ENCODE measurements around the gene FKBP5.

The FKBP5 gene

DNA sequence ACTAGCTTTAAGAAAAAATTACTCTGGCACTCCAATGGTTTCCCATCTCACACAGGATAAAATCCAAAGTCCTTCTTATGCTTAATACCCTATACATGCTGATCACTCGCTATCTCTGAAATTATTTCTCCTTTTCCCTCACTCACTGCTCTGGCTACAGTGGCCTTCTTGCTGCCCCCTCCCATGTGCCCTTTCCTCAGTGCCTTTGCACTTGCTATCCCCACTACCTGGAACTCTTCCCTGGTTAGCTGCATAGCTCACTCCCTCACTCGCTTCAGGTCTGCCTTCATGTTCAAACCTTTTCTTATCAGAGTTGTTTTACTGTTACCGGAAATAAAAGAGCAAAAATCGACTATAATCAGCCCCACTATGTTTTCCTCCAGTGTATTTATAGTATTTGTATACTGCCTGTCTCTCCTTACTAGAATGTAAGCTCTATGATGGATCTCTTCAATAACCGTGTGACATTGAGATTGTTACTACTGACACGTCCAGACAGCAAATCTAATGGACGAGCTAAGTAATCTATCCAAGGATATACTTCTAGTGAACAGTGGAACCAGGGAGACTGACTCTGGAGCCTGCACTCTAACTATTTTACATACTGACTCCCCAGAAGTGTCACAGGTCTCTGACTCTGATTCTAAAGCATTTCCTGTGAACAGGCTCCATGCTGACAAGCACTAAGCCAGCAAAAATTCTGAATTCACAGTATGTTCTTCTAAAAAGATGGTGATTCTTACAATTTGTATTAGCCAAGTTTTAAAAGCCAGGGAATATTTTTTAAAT lies 25.1 kb downstream of the FKBP5 start:
- peak overlapping the region; percentile 16 for H3K4me3 ChIP-seq (replicated peaks; ENCODE audit: low read depth, low read length)
- peak; percentile 68 for DNase-seq (ENCODE audit: low read depth)
- TF ChIP-seq, protein P1, sequence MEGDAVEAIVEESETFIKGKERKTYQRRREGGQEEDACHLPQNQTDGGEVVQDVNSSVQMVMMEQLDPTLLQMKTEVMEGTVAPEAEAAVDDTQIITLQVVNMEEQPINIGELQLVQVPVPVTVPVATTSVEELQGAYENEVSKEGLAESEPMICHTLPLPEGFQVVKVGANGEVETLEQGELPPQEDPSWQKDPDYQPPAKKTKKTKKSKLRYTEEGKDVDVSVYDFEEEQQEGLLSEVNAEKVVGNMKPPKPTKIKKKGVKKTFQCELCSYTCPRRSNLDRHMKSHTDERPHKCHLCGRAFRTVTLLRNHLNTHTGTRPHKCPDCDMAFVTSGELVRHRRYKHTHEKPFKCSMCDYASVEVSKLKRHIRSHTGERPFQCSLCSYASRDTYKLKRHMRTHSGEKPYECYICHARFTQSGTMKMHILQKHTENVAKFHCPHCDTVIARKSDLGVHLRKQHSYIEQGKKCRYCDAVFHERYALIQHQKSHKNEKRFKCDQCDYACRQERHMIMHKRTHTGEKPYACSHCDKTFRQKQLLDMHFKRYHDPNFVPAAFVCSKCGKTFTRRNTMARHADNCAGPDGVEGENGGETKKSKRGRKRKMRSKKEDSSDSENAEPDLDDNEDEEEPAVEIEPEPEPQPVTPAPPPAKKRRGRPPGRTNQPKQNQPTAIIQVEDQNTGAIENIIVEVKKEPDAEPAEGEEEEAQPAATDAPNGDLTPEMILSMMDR (IDR thresholded peaks at IDR 0.05; ENCODE audit: low read length, missing control alignments) = no peak

DNA sequence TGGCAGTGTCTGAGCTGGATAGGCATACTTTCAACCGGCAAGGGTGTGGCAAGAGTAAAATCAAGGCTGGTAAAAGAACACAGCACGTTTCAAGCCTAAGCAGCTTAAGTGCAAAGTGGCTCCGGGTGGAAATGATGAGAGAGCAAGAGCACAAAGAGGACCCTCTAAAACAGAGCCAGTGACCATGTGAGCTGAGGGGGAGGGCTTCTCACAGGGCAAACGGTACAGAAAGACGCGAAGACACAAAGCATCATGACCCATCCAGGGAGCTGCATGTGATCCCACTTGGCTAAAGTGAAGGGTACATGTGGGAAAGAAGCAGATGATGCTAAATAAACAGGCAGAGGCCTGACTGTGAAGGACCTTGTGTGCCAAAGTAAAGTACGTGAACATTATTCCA lies 25.7 kb downstream of the FKBP5 start:
- TF ChIP-seq, protein P1 (IDR thresholded peaks at IDR 0.05; ENCODE audit: low read length, missing control alignments) = no peak
- H3K4me3 ChIP-seq (replicated peaks; ENCODE audit: low read depth, low read length) = no peak overlapping the region
- no peak for DNase-seq (ENCODE audit: low read depth)

DNA sequence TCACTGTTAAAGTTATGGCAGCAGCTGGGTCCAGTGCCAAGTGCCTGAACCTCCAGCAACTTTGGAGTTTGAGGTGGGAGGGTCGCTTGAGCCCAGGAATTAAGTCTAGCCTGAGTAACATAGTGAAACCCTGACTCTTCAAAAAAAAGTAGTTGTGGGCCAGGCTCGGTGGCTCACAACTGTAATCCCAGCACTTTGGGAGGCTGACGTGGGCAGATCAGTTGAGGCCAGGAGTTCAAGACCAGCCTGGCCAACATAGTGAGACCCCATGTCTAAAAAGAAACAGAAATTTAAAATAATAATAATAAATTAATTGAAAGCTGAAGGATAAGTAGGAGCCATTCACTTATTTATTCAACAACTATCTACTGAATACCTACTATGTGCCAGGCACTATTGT lies 33.8 kb downstream of the FKBP5 start:
- TF ChIP-seq, protein P1 (IDR thresholded peaks at IDR 0.05; ENCODE audit: low read length, missing control alignments) = no peak
- no peak for DNase-seq (ENCODE audit: low read depth)
- H3K4me3 ChIP-seq (replicated peaks; ENCODE audit: low read depth, low read length) = no peak overlapping the region

DNA sequence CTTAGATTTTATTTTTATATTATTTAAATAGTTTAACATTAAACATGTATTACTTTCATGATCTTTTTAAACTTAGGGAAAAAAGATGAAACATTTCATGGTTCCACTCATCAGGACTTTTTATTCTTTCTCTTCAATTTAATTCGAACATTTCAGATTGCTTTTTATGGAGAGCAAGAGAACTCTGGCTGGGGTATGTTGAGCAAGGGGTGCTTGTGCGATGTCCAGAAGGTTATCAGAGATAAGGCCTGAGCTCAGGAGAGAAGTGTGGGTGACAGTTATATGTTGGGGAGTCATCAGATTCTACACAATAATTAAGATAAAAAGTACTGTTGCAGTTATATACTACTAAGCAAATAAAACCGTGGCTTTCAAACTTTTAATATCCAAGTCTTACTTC lies 37.5 kb downstream of the FKBP5 start:
- DNase-seq (ENCODE audit: low read depth) = no peak
- TF ChIP-seq, protein P1 (IDR thresholded peaks at IDR 0.05; ENCODE audit: low read length, missing control alignments) = no peak
- no peak overlapping the region for H3K4me3 ChIP-seq (replicated peaks; ENCODE audit: low read depth, low read length)

DNA sequence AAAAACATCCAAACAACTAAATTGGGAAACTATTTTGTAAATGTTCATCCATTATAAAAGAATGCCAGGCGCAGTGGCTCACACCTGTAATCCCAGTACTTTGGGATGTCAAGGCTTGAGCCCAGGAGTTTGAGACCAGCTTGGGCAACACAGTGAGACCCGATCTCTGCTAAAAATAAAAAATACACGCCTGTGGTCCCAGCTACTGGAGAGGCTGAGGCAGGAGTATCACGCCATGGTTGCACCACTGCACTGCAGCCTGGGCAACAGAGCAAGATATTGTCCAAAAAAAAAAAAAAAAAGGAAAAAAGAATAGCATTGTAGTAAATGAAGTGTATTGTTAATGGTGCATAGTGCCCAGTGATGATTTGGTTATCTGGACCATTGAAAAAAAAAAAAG lies 38.7 kb downstream of the FKBP5 start:
- TF ChIP-seq, protein P1 (IDR thresholded peaks at IDR 0.05; ENCODE audit: low read length, missing control alignments) = no peak
- no peak for DNase-seq (ENCODE audit: low read depth)
- H3K4me3 ChIP-seq (replicated peaks; ENCODE audit: low read depth, low read length) = no peak overlapping the region

DNA sequence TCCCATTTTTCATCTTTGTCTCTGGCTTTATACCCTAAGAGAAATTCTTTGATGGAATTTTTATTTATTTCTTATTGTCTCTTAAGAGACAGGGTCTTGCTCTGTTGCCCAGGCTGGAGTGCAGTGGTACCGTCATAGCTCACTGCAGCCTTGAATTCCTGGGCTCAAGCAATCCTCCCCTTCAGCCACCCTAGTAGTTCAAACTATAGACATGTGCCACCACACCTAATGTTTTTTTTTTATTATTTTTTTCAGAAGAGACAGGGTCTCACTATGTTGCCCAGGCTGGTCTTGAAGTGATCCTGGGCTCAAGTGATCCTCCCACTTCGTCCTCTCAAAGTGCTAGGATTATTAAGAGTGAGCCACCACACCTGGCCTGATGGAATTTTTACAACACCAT lies 40.5 kb downstream of the FKBP5 start:
- TF ChIP-seq, protein P1 (IDR thresholded peaks at IDR 0.05; ENCODE audit: low read length, missing control alignments) = no peak
- no peak overlapping the region for H3K4me3 ChIP-seq (replicated peaks; ENCODE audit: low read depth, low read length)
- DNase-seq (ENCODE audit: low read depth) = no peak

DNA sequence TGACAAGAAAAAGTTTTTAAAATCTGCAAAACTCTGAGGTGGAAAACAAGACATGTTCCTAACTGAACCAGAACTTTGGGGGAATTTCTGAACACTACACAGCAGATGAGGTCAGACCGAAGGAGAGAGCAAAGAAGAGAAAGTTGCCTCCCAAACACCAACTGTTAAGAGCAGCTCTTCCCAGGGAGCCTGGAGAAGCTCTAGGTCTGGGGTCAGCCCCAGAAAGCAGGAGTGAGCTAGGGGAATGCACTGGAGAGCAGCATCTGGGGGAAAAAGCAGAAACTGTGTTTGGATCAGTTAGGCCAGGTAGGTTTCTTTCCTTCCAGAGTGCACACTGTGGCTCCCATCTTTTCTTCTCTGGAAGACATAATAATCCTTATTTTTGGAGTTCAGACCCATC lies 41.3 kb downstream of the FKBP5 start:
- TF ChIP-seq, protein P1 (IDR thresholded peaks at IDR 0.05; ENCODE audit: low read length, missing control alignments) = no peak
- no peak for DNase-seq (ENCODE audit: low read depth)
- no peak overlapping the region for H3K4me3 ChIP-seq (replicated peaks; ENCODE audit: low read depth, low read length)
